Measurements from ENCODE around the gene POU4F2.
"Not testable (repeated sequence)": the region's sequence is repeated elsewhere in the genome, so short reads cannot be mapped to it uniquely, and the experiment has no call there.

POU4F2 gene

GRCh38 chr4:146645921-146646320, 7.2 kb downstream of the POU4F2 start:
- no peaks in the 10 kb centered on the region for H3K9me3 ChIP-seq (ENCODE audit: control insufficient read depth, insufficient read depth, low read length)
- H3K9ac ChIP-seq (ENCODE audit: low read depth, low read length) = no peak overlapping the region
- H3K36me3 ChIP-seq (ENCODE audit: insufficient read depth, low read length) = no peaks in the 10 kb centered on the region
- H3K4me1 ChIP-seq (ENCODE audit: insufficient read depth, low read length) = peaks cover 5% of the 10 kb centered on the region; the same call in 1 of the 2 replicates

- Histone ChIP-seq H3K9me3 (ENCODE audit: control insufficient read depth, insufficient read depth, low read length) (no peaks in the 10 kb centered on the region), H3K9ac (ENCODE audit: low read depth, low read length) (no peak overlapping the region), H3K4me1 (ENCODE audit: insufficient read depth, low read length) (peaks cover 5% of the 10 kb centered on the region; the same call in 1 of the 2 replicates), H3K36me3 (ENCODE audit: insufficient read depth, low read length) (no peaks in the 10 kb centered on the region)
Measured at GRCh38 chr4:146646593-146647325, 8.1 kb downstream of the POU4F2 start.

GRCh38 chr4:146647615-146648460, 9.1 kb downstream of the POU4F2 start:
- Histone ChIP-seq H3K4me1 (ENCODE audit: insufficient read depth, low read length) (peaks cover 5% of the 10 kb centered on the region; the same call in 1 of the 2 replicates), H3K9me3 (ENCODE audit: control insufficient read depth, insufficient read depth, low read length) (no peaks in the 10 kb centered on the region), H3K36me3 (ENCODE audit: insufficient read depth, low read length) (no peaks in the 10 kb centered on the region), H3K9ac (ENCODE audit: low read depth, low read length) (peak overlapping the region; percentile 42; the same call in 1 of the 2 replicates)

GRCh38 chr4:146648461-146648783, 9.7 kb downstream of the POU4F2 start:
- no peaks in the 10 kb centered on the region for H3K36me3 ChIP-seq (ENCODE audit: insufficient read depth, low read length)
- no peak overlapping the region; the same call in 1 of the 2 replicates for H3K9ac ChIP-seq (ENCODE audit: low read depth, low read length)
- H3K9me3 ChIP-seq (ENCODE audit: control insufficient read depth, insufficient read depth, low read length) = no peaks in the 10 kb centered on the region
- H3K4me1 ChIP-seq (ENCODE audit: insufficient read depth, low read length) = peaks cover 5% of the 10 kb centered on the region; the same call in 1 of the 2 replicates

- peaks cover 5% of the 10 kb centered on the region; the same call in 1 of the 2 replicates for H3K4me1 ChIP-seq (ENCODE audit: insufficient read depth, low read length)
- no peaks in the 10 kb centered on the region for H3K36me3 ChIP-seq (ENCODE audit: insufficient read depth, low read length)
- H3K9me3 ChIP-seq (ENCODE audit: control insufficient read depth, insufficient read depth, low read length) = no peaks in the 10 kb centered on the region
- no peak overlapping the region for H3K9ac ChIP-seq (ENCODE audit: low read depth, low read length)
Measured at GRCh38 chr4:146649232-146649631, 10.5 kb downstream of the POU4F2 start.

- Histone ChIP-seq H3K9ac (ENCODE audit: low read depth, low read length) (no peak overlapping the region), H3K4me1 (ENCODE audit: insufficient read depth, low read length) (peaks cover 8% of the 10 kb centered on the region; the same call in 1 of the 2 replicates), H3K9me3 (ENCODE audit: control insufficient read depth, insufficient read depth, low read length) (no peaks in the 10 kb centered on the region), H3K36me3 (ENCODE audit: insufficient read depth, low read length) (no peaks in the 10 kb centered on the region)
Measured at GRCh38 chr4:146650034-146650433, 11.3 kb downstream of the POU4F2 start.

GRCh38 chr4:146654687-146655520, 16.2 kb downstream of the POU4F2 start:
- peaks cover 8% of the 10 kb centered on the region; the same call in 1 of the 2 replicates for H3K4me1 ChIP-seq (ENCODE audit: insufficient read depth, low read length)
- H3K36me3 ChIP-seq (ENCODE audit: insufficient read depth, low read length) = no peaks in the 10 kb centered on the region
- H3K9me3 ChIP-seq (ENCODE audit: control insufficient read depth, insufficient read depth, low read length) = no peaks in the 10 kb centered on the region
- H3K9ac ChIP-seq (ENCODE audit: low read depth, low read length) = peak overlapping the region; percentile 34; the same call in 1 of the 2 replicates

- Histone ChIP-seq H3K9ac (ENCODE audit: low read depth, low read length) (peak overlapping the region; percentile 34; the same call in 1 of the 2 replicates), H3K36me3 (ENCODE audit: insufficient read depth, low read length) (no peaks in the 10 kb centered on the region), H3K9me3 (ENCODE audit: control insufficient read depth, insufficient read depth, low read length) (no peaks in the 10 kb centered on the region)
Measured at GRCh38 chr4:146655521-146655856, 16.8 kb downstream of the POU4F2 start.

GRCh38 chr4:146661367-146661766, 22.7 kb downstream of the POU4F2 start:
- no peaks in the 10 kb centered on the region for H3K36me3 ChIP-seq (ENCODE audit: insufficient read depth, low read length)
- H3K9me3 ChIP-seq (ENCODE audit: control insufficient read depth, insufficient read depth, low read length) = no peaks in the 10 kb centered on the region
- no peaks in the 10 kb centered on the region for H3K4me1 ChIP-seq (ENCODE audit: insufficient read depth, low read length)
- H3K9ac ChIP-seq (ENCODE audit: low read depth, low read length) = no peak overlapping the region

More at GRCh38 chr4:146655521-146655856, 16.8 kb downstream of the POU4F2 start:
- H3K4me1 ChIP-seq (ENCODE audit: insufficient read depth, low read length) = peaks cover 8% of the 10 kb centered on the region; the same call in 1 of the 2 replicates

GRCh38 chr4:146663968-146664311, 25.2 kb downstream of the POU4F2 start:
- not testable (repeated sequence) for H3K4me1 ChIP-seq (ENCODE audit: insufficient read depth, low read length); H3K9me3 ChIP-seq (ENCODE audit: control insufficient read depth, insufficient read depth, low read length); H3K9ac ChIP-seq (ENCODE audit: low read depth, low read length); H3K36me3 ChIP-seq (ENCODE audit: insufficient read depth, low read length)

- no peaks in the 10 kb centered on the region for H3K9me3 ChIP-seq (ENCODE audit: control insufficient read depth, insufficient read depth, low read length)
- H3K36me3 ChIP-seq (ENCODE audit: insufficient read depth, low read length) = no peaks in the 10 kb centered on the region
- H3K4me1 ChIP-seq (ENCODE audit: insufficient read depth, low read length) = no peaks in the 10 kb centered on the region
- no peak overlapping the region for H3K9ac ChIP-seq (ENCODE audit: low read depth, low read length)
Measured at GRCh38 chr4:146674829-146675570, 36.3 kb downstream of the POU4F2 start.
